ENCODE measurements around the gene CARMIL1.

DNA sequence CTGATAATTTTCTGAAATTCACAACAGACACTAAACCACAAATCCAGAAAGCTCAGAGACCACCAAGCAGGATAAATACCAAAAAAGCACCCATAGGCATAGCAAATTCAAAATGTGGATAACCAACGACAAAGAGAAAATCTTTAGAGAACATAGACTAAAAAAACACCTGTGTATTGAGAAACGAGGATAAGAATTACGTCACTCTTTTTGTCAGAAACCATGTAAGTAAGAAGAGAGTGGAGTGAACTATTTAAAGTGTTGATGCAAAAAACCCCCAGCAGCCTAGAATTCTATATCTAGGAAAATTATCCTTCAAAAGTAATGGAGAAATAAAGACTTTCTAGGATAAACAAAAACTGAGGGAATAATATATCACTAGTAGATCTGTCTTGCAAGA, 245.9 kb downstream of the CARMIL1 start:
- TF ChIP-seq BHLHE40 (IDR thresholded peaks at IDR 0.05; ENCODE audit: borderline replicate concordance) = no peak
- no peak for TF ChIP-seq TARDBP (IDR thresholded peaks at IDR 0.05)
- no peak for TF ChIP-seq FOXM1 (IDR thresholded peaks at IDR 0.05; ENCODE audit: borderline replicate concordance)
- TF ChIP-seq FOXA1 (IDR thresholded peaks at IDR 0.05) = no peak
- no peak for TF ChIP-seq SP1 (IDR thresholded peaks at IDR 0.05)
- no peak for TF ChIP-seq NFRKB (IDR thresholded peaks at IDR 0.05)
- TF ChIP-seq ARNT (IDR thresholded peaks at IDR 0.05) = no peak
- TF ChIP-seq L3MBTL2 (conservative IDR thresholded peaks at IDR 0.05) = no peak
- TF ChIP-seq HDGF (IDR thresholded peaks at IDR 0.05; ENCODE audit: borderline replicate concordance) = no peak
- TF ChIP-seq SUZ12 (IDR thresholded peaks at IDR 0.05) = no peak
- TF ChIP-seq ELF4 (IDR thresholded peaks at IDR 0.05) = no peak

All from HEK293T (cell line).